GM18870 (cell line): ENCODE data around the gene IL1F10.

Experiments used
- ATAC-seq: cut with Tn5 transposase; IDR thresholded peaks from one replicate; pipeline ENCODE4 v1.9.1; 2021; ENCODE audit warnings: moderate library complexity; ENCODE audit not compliant: unreplicated experiment

The IL1F10 gene

DNA sequence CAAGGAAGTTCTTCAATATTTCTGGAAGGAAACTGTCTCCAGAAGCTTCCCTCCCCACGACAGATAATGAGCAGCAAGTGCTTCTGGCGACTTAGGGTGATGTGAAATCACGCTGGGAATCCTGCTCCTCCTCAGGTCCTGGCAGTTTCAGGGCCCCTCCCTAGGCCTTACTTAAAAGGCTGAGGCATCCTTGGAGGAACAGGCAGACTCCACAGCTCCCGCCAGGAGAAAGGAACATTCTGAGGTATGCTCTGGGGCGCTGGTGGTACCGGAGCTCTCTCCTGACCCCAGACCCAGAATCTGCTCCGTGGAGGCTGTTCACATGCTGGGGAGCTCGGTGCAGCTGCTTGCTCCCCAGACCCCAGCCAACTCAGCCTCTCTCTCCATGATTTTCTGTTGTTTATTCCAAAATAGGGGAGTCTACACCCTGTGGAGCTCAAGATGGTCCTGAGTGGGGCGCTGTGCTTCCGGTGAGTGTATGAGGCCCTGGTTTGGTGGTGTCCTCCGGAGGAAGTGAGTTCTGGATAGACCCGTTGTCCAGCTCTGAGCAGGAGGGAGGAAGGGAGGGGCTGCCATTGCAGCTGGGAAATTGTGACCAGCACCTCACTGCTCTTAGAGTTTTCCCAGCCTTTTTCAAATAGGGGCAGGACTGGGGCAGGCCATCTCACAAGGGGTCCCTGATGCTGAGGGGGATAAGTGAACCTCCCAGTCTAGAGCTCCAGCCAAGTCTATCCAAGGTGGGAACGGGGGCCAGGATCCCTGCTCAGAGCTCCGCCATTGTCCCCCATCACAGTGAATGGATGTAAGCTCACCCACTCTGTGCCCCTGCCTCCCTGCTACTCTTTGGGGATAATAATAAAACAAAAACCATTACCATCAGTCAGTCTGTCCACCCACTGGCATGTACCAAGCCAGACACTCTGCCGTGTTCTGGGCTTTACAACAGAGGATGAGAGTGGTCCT lies 8.5 kb upstream of the IL1F10 start, which contains the start of gene IL36RN:
IL36RN (plus strand) TSS at position 201 of the 963 bp plus-strand sequence; CDS start at position 442, 241 bp downstream.
- no peak for ATAC-seq

DNA sequence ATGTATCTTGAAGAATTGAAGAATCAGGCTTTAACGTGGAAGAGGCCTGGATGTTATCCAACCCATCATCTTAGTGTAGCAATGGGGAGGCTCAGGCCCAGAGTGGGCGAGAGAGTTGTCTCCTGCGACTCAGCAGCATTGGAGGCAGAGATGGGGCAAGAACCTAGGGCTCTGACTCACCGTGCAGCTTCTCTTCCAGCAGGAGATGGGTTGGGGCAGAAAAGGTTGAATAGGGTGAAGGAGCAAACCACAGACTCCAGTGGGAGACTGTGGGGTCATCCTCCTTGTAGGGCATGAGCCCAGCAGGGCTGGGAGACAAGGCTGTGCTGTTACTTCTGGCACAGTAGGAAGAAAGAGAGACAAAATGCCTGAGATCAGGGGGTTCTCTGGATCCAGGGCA lies 7.4 kb upstream of the IL1F10 start:
- no peak for ATAC-seq

DNA sequence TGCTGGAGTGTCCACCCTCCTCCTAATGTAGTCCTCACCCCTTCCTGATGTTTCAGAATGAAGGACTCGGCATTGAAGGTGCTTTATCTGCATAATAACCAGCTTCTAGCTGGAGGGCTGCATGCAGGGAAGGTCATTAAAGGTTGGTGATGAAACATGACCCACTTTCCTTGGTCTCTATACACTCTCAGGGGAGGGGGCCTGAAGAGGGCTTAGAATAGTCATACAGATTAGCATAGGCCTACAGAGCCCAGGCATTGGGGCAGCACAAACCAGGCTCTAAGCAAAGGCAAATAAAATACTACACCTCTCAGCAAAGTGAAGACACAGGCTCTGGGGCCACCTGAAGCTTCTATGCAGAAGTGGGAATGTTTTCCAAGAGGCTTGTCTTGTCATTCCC lies 7.0 kb upstream of the IL1F10 start:
- no peak for ATAC-seq

DNA sequence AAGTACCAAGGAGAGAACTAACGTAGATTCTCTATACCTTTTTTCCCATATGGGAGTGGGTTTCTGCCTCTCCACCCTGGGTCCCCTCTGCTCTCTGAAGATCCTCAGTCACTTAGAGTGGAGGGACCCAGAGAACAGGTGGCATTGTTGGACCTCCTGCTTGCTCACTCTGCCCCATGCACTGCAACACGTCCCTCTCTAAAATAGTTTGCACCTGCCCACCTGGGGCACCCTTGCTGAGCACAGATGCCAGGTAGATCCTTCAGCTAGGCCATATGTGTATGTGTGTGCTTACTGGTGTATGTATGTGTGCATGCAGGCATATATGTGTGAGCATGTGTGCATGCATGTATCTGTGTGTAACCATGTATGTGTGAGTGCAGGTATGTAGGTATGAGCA lies 6.5 kb upstream of the IL1F10 start:
- no peak for ATAC-seq

DNA sequence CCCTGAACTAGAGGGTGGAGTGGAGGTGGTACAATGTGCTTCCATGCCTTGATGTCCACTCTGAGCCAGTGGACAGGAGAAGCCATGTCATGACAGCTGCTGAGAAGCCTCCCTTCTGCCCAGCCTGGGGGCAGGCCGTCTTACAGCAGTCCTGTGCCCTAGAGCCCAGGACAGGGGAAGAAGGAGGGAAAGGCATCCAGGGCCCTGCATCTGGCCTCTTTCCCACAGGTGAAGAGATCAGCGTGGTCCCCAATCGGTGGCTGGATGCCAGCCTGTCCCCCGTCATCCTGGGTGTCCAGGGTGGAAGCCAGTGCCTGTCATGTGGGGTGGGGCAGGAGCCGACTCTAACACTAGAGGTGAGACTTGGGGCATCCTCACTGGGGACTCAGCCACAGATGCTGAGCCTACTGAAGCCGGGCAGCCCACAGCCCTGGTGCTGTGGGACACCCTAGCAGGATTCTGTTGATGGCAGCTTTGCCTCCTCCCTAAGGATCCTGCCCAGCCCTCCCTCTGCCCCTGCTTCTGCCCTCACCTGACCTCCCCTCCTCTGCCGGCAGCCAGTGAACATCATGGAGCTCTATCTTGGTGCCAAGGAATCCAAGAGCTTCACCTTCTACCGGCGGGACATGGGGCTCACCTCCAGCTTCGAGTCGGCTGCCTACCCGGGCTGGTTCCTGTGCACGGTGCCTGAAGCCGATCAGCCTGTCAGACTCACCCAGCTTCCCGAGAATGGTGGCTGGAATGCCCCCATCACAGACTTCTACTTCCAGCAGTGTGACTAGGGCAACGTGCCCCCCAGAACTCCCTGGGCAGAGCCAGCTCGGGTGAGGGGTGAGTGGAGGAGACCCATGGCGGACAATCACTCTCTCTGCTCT lies 5.6 kb upstream of the IL1F10 start:
- ATAC-seq = no peak

DNA sequence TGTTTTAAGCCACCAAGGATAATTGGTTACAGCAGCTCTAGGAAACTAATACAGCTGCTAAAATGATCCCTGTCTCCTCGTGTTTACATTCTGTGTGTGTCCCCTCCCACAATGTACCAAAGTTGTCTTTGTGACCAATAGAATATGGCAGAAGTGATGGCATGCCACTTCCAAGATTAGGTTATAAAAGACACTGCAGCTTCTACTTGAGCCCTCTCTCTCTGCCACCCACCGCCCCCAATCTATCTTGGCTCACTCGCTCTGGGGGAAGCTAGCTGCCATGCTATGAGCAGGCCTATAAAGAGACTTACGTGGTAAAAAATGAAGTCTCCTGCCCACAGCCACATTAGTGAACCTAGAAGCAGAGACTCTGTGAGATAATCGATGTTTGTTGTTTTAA lies 3.5 kb upstream of the IL1F10 start:
- no peak for ATAC-seq

DNA sequence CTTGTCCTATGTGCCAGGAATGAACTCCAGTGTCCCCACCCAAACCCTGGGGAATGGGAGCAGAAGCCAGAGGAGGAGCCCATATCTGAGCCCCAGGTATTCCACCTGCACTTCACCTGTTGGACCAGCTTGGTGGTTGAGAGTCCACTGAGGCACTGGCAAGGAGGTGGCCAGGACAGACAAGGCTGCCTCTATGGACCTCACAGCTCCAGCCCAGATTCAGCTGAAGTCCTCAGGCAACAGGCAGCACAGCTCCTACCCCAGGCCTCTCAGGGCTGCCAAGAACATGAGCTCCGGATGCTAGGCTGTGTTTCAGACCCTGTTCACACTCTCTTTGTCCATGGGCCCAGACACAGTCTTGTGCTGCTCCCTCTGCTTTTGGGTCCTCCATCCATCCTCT lies 2.9 kb upstream of the IL1F10 start:
- no peak for ATAC-seq

DNA sequence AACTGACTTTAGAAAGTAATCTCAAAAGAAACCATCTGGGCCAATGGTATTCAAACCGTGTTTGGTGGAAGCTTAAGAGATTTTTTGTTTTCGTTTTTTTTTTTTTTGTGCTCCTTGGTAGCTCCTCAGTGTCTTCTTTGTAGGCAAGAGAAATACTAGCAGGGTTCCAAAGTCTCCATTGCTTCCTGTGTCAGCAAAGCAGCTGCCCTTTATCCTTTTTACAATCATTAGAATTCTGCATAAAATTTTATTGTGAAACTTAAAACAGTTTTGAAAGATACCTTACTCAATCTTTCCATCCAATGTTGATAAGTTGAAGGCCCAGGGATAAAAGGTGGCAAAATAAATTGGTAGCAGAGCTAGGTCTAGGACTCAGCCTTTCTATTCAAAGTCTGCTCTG lies 479 bp downstream of the IL1F10 start:
- no peak for ATAC-seq

DNA sequence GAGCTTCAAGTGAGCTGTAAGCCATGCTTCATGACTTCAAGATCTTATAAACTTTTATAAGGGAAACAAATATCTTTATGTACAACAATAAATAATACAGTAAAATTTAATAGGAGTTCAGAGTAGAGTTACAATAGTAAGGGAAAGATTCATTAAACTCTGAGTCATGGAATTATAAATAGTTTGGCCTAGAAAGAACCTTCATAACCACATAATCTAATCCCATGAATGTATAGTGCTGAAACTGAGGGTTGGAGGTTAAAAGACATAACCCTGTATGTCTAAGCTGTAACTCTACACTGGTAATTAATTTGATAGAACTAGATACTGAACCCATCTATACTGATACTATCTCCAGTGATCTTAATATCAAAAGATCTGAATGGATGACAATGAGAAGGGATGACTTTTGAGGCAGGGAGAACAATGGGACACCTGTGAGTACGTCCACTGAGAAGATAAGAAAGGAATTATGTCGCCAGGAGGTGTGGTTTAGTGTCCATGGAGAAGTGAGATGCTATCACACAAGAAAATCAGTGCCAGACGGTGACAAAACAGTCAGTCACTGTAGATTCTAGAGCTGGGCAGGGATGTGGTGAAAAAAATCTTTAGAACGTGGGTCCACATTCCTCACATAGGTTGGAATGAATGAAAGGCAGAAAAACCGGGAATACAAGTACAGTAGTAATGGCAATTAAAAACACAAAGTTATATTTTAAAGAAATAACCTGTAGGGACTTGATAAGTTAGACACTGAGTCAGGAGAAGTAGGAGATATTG lies 1.1 kb downstream of the IL1F10 start:
- ATAC-seq = no peak

DNA sequence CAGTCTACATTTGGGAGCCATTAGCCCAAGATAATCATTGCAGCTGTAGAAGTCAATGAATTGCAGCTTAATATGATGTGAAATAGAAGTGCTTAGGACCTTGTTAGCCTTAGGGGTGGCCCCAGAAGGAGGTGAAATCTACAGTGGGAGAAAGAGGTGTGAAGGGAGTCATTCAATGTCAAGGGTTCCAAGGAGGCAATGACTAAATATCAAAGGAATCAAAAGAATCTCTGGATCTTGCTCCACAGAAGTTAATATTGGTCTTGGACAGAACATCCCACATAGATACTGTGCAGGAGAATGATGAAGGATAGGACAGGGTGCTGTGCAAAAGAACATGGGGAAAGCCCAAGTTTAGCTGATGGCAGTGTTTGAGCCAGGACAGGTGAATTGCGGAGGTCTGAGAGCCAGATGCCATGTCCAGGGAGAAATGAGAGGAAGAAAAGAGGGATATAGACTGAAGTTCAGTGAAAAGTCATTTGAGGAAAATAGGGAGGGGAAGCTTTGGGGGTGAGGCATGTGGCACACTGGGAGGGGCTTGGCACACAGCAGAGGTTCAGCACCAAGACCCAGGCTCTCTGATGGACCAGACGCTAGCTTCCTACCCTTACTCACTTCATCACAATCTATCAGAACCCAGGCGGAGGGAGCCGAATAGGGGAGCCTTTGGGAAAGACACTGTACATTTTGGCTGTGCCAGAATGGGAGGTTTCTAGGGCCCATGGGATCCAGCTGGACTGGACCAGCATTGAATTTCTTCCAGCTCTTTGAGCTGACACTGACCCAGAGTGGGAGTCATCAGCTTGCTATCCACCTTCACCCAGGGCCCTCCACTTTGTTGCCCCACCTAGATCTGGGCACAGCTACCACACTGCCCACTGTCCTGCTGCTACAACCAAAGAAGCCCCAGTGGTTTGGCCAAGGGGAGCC lies 2.2 kb downstream of the IL1F10 start:
- ATAC-seq = no peak

DNA sequence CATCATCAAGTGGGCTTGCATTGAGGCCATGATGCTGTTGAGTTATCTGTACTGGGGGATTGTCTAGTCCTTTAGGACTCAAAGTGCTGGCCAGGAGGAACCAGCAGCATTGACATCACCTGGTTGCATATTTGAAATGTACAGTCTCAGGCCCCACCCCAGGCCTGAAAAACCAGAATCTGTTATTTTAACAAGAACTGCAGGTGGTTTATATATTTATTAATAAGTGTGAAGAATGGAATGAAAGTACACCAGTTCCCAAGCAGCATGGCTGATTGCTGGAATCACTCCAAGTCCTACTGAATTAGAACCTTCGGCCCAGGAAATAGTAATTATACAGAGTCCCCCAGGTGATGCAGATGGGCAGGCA lies 2.8 kb downstream of the IL1F10 start:
- no peak for ATAC-seq

DNA sequence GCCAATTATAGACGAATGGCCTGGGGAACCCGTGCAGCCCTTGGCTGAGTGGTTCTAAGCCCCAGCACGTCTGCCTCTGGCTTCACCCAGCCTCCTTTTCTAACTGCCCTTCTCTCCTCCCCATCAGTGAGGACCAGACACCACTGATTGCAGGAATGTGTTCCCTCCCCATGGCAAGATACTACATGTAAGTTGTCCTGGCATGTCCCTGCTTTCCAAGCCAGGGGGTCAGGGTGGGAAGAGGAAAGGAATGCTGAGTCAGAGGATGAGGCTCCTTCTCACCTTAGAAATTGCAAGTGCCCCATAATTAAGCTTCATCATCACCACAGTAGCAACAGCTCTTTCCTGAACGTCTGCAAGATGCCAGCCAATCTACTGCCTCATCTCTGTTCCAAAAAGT lies 4.8 kb downstream of the IL1F10 start:
- no peak for ATAC-seq

DNA sequence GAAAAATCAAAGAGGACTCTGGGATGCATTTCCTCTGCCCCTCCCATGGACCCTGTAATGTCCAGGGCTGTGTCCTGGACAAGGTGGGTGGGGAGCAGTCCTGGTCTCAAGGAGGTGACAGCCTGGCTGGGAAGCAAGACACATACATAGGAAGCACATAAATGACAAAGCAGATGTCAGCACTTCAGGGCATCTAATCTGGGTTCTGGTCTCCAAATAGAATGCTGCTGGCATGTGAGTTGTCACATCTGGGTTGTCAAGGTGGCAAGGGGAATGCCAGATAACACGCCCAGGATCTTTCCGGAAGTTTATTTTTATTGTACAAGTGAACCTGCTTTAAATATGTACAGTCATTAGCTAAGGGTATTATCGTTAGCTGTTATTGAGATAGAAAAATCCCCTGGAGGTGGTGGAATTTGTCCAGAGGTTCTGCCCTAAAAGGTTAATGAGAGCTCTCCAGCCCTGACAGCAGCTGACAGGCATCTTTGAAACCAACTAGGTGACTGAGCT lies 5.6 kb downstream of the IL1F10 start:
- no peak for ATAC-seq

DNA sequence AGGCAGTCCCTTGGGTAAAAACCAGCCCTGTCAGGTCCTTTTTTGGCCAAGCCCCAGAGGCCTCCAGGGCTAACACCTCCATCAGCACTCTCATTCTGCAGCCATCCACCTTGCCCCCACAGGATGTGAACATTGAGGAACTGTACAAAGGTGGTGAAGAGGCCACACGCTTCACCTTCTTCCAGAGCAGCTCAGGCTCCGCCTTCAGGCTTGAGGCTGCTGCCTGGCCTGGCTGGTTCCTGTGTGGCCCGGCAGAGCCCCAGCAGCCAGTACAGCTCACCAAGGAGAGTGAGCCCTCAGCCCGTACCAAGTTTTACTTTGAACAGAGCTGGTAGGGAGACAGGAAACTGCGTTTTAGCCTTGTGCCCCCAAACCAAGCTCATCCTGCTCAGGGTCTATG lies 7.3 kb downstream of the IL1F10 start:
- no peak for ATAC-seq

DNA sequence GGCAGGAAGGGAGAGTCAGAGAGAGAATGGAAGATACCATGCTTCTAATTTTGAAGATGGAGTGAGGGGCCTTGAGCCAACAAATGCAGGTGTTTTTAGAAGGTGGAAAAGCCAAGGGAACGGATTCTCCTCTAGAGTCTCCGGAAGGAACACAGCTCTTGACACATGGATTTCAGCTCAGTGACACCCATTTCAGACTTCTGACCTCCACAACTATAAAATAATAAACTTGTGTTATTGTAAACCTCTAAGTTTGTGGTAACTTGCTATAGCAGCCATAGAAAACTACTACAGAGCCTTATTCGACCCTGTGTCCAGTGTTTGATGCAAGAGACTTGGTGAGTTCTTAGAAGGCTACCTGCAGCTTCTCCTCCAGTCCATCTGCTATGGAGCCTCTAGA lies 7.8 kb downstream of the IL1F10 start:
- no peak for ATAC-seq

DNA sequence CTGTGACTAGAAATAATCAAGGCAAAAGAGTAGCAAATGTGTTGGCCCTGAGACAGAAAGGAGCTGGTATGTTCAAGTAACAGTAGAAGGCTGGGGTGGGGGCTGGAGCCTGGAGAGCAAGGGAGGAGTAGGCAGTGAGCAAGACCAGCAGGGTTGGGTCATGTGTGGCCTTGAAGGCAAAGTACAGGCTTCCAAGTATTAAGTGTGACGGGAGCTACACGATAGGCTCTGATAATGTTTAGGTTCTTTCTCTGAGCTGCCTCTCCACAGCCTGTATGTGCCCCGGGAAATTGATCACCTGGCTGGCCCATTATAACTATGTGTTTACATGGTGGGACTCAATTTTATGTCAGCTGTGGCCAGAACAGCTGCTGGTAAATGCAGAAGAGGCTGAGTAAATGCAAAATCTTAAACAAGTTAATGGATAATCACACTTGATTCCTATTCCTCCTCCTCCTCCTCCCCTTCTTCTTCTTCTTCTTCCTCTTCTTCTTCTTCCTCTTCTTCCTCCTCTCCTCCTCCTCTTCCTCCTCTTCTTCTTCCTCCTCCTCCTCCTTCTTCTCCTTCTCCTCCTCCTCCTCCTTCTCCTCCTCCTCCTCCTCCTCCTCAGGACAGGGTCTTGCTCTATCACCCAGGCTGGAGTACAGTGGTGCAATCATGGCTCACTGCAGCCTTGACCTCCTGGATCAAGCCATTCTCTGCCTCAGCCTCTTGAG lies 9.3 kb downstream of the IL1F10 start:
- ATAC-seq = no peak

DNA sequence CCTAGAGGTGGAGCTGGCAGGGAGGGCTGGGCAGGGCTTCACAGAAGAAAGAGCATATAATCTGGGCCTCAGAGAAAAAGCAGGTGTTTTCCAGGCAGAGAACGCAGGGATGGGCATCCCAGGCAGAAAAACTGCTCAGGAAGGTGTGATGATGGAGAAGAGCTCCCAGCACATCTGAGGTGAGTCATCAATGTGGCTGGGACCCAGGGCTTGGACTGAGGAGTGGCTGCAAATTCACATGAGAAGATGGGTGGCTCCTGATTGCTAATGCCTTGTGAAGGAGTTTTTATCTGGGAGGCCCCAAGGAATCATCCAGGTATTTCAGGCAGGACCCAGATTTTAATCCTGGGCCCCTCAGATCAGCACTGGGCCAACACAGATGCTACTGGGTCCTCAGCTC lies 10.2 kb downstream of the IL1F10 start:
- no peak for ATAC-seq

DNA sequence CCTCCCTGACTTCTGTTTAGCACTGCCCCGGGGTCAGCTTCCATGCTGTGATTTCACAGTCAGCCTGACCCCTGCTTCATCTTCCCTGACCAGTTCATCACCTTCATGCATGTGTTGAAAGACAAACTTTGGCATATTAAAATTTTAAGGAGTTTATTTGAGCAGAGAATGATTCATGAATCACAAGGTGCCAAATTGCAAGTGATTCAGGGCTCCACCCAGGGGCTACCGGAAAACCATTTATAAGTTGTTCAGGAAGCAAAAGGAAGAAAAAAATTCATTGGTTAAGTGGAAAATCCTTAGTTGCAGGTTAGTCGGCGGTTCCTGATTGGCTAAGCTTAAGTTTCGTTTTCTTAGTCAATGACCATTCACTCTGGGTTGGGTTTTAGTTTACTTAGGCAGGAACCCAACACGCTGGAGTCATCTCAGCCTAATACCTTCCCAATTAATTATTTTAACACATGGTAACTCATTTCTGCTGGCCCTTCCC lies 10.6 kb downstream of the IL1F10 start:
- ATAC-seq = no peak

DNA sequence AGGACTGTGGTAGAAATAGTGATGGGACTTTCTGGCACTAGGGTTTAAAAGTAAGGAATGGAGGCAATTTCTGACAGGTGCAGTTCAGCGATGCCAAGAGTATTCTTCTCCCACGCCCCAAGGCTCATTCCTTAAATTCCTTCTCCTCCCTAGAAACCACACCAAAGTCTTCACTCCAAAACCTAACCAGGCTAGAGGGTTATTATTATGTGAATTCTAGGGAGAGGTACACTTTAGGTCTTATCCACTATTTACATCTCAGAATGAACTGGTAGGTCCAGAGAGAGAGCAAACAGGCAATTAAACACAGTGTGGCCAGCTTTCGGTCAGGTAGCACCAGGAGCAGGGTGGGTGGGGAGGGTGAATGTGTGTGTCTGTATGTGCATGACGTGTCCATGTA lies 11.4 kb downstream of the IL1F10 start:
- ATAC-seq = no peak
